Uterus (tissue), 2 donors: ENCODE data around the gene PACS1.

Experiments
- CTCF ChIP-seq, 4 experiments: fragments of 200-600 bp in 2 of 4; fragments of 450-650 bp in 2 of 4; sonication (generic) in 2 of 4; IDR thresholded peaks; one replicate each; pipeline ENCODE4 v1.5.1; 2016 to 2019; ENCODE audit warnings: antibody characterized with exemption in 4 of 4, mild to moderate bottlenecking in 2 of 4, moderate library complexity in 1 of 4
- POLR2A ChIP-seq, 2 donors: fragments of 450-650 bp; IDR thresholded peaks; one replicate each; pipeline ENCODE4 v1.6.1; 2016; ENCODE audit warnings: antibody characterized with exemption in 2 of 2, mild to moderate bottlenecking in 1 of 2, moderate library complexity in 1 of 2

GRCh38 chr11:66130978-66131377 is 60.9 kb downstream of the PACS1 start:
- TF ChIP-seq CTCF (IDR thresholded peaks at IDR 0.05): no peak
- TF ChIP-seq POLR2A (IDR thresholded peaks at IDR 0.05): no peak
